22Rv1 (cell line): ENCODE data around the gene PRPSAP1.

Experiments
- ZFX ChIP-seq: fragments of 450-650 bp; IDR thresholded peaks from 2 replicates; pipeline ENCODE4 v1.6.1; 2017; ENCODE audit warnings: antibody characterized with exemption, borderline replicate concordance
- TF ChIP-seq, protein P1 (sequence below): fragments of 450-650 bp; IDR thresholded peaks from 2 replicates; pipeline ENCODE4 v1.5.1; 2017; ENCODE audit warnings: mild to moderate bottlenecking

DNA sequence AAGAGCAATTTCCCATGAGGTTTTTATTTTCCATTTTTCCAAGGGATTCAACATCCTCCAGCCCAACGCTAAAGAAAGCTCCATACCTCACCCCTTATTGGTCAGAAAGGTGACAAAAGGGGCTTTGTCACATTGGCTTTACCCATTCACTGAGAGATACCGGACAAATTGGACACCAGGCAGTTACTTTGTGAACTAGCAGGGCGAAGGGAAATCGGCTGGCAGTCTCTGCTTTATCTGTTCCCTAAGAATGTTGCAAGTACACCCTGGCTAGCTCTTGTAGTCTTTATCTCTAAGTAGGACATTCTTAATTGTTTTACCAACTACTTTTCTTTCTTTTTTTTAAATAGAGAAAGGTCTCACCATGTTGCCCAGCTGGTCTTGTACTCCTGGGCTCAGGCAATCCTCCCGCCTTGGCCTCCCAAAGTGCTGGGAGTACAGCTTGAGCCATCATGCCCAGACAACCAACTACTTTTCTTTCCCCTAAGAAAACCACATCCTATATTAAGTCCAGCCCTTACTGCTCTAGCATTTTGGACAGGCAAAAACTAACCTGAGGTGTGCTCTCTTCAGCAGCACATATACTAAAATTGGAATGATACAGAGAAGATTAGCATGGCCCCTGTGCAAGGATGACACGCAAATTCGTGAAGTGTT lies 16.8 kb downstream of the PRPSAP1 start:
- TF ChIP-seq, protein P1, sequence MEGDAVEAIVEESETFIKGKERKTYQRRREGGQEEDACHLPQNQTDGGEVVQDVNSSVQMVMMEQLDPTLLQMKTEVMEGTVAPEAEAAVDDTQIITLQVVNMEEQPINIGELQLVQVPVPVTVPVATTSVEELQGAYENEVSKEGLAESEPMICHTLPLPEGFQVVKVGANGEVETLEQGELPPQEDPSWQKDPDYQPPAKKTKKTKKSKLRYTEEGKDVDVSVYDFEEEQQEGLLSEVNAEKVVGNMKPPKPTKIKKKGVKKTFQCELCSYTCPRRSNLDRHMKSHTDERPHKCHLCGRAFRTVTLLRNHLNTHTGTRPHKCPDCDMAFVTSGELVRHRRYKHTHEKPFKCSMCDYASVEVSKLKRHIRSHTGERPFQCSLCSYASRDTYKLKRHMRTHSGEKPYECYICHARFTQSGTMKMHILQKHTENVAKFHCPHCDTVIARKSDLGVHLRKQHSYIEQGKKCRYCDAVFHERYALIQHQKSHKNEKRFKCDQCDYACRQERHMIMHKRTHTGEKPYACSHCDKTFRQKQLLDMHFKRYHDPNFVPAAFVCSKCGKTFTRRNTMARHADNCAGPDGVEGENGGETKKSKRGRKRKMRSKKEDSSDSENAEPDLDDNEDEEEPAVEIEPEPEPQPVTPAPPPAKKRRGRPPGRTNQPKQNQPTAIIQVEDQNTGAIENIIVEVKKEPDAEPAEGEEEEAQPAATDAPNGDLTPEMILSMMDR = no peak
- TF ChIP-seq ZFX = no peak
